ENCODE data around the gene SPG21. TPM values are rescaled to one million over a fixed set of nuclear protein-coding genes. Genes with fewer than 3 reads are reported as not detected.

The SPG21 gene
- 82.7 TPM for total RNA-seq (ENCODE audit: unreplicated experiment)
- long read RNA-seq, transcript SPG21-201 (9 exons, 1,822 nt): major isoform, 62 of 85 reads
- long read RNA-seq, partial matches to known transcripts: 4 of 85 reads
- long read RNA-seq, other reads (novel, unspliced or antisense): 15 of 85 reads

- Mint-ChIP-seq H3K9me3 (ENCODE audit: unreplicated experiment) (peaks cover 5% of the 10 kb centered on the region), H3K27me3 (ENCODE audit: unreplicated experiment) (peaks cover 6% of the 10 kb centered on the region), H3K27ac (ENCODE audit: unreplicated experiment) (peak within 1 kb of the TSS; percentile 95), H3K4me1 (ENCODE audit: low read depth, unreplicated experiment) (peaks cover 14% of the 10 kb centered on the region), H3K36me3 (ENCODE audit: unreplicated experiment) (no peaks in the 10 kb centered on the region), H3K4me3 (ENCODE audit: unreplicated experiment) (peak within 1 kb of the TSS; percentile 96)
- peak; percentile 94 for DNase-seq
- no peak for TF ChIP-seq CTCF (IDR thresholded peaks at IDR 0.05; ENCODE audit: partially characterized antibody, unreplicated experiment)
Measured at GRCh38 chr15:64989416-64990167, at the start of gene SPG21. Gene SPG21, minus strand, starts transcription at chr15:64989914. Its CDS starts 6,345 bp downstream, at chr15:64983569.

- Mint-ChIP-seq H3K4me3 (ENCODE audit: unreplicated experiment) (no peak overlapping the region), H3K27me3 (ENCODE audit: unreplicated experiment) (peaks cover 5% of the 10 kb centered on the region), H3K9me3 (ENCODE audit: unreplicated experiment) (no peaks in the 10 kb centered on the region), H3K4me1 (ENCODE audit: low read depth, unreplicated experiment) (peaks cover 7% of the 10 kb centered on the region), H3K36me3 (ENCODE audit: unreplicated experiment) (no peaks in the 10 kb centered on the region), H3K27ac (ENCODE audit: unreplicated experiment) (no peak overlapping the region)
- TF ChIP-seq CTCF (IDR thresholded peaks at IDR 0.05; ENCODE audit: partially characterized antibody, unreplicated experiment): no peak
- no peak for DNase-seq
Measured at GRCh38 chr15:65038836-65039235, 49.1 kb upstream of the SPG21 start.

- Mint-ChIP-seq H3K27me3 (ENCODE audit: unreplicated experiment) (peaks cover 5% of the 10 kb centered on the region), H3K27ac (ENCODE audit: unreplicated experiment) (no peak overlapping the region), H3K36me3 (ENCODE audit: unreplicated experiment) (no peaks in the 10 kb centered on the region), H3K4me1 (ENCODE audit: low read depth, unreplicated experiment) (peaks cover 6% of the 10 kb centered on the region), H3K9me3 (ENCODE audit: unreplicated experiment) (no peaks in the 10 kb centered on the region), H3K4me3 (ENCODE audit: unreplicated experiment) (no peak overlapping the region)
- no peak for TF ChIP-seq CTCF (IDR thresholded peaks at IDR 0.05; ENCODE audit: partially characterized antibody, unreplicated experiment)
- no peak for DNase-seq
Measured at GRCh38 chr15:65038428-65038827, 48.7 kb upstream of the SPG21 start.

- Mint-ChIP-seq H3K9me3 (ENCODE audit: unreplicated experiment) (no peaks in the 10 kb centered on the region), H3K27me3 (ENCODE audit: unreplicated experiment) (peaks cover 1% of the 10 kb centered on the region), H3K4me3 (ENCODE audit: unreplicated experiment) (no peak overlapping the region), H3K4me1 (ENCODE audit: low read depth, unreplicated experiment) (peaks cover 5% of the 10 kb centered on the region), H3K36me3 (ENCODE audit: unreplicated experiment) (no peaks in the 10 kb centered on the region), H3K27ac (ENCODE audit: unreplicated experiment) (no peak overlapping the region)
- DNase-seq: no peak
- TF ChIP-seq CTCF (IDR thresholded peaks at IDR 0.05; ENCODE audit: partially characterized antibody, unreplicated experiment): no peak
Measured at GRCh38 chr15:65037309-65037708, 47.6 kb upstream of the SPG21 start.

GRCh38 chr15:65034719-65035118, 45.0 kb upstream of the SPG21 start:
- Mint-ChIP-seq H3K36me3 (ENCODE audit: unreplicated experiment) (no peaks in the 10 kb centered on the region), H3K4me1 (ENCODE audit: low read depth, unreplicated experiment) (peaks cover 5% of the 10 kb centered on the region), H3K27ac (ENCODE audit: unreplicated experiment) (no peak overlapping the region), H3K4me3 (ENCODE audit: unreplicated experiment) (no peak overlapping the region), H3K27me3 (ENCODE audit: unreplicated experiment) (peaks cover 5% of the 10 kb centered on the region), H3K9me3 (ENCODE audit: unreplicated experiment) (no peaks in the 10 kb centered on the region)
- TF ChIP-seq CTCF (IDR thresholded peaks at IDR 0.05; ENCODE audit: partially characterized antibody, unreplicated experiment): no peak
- no peak for DNase-seq

Data from glutamatergic neuron (in vitro differentiated cells).